Ovary (tissue), 9 donors: ENCODE results near the gene CYB5R3. TPM values are rescaled to one million over a fixed set of nuclear protein-coding genes. Genes with fewer than 3 reads are reported as not detected.
A peak's percentile ranks its signal among the peaks of the same experiment; 100 is the strongest.

Source experiments
- DNase-seq, 5 donors: peaks; one replicate each; pipeline ENCODE4 v3.0.0-alpha.2; 2019 to 2020
- H3K27ac ChIP-seq, 2 donors: fragments of 200-600 bp; one replicate each; pipeline versions ENCODE4 v1.5.1 to v1.8.0; 2019 to 2022
- H3K27me3 ChIP-seq: fragments of 200-600 bp; one replicate; pipeline ENCODE4 v1.8.0; 2022
- H3K36me3 ChIP-seq: fragments of 200-600 bp; sonication (generic); one replicate; pipeline ENCODE4 v1.5.1; 2019
- H3K4me1 ChIP-seq: one replicate; pipeline ENCODE4 v1.8.1; 2013; ENCODE audit warnings: mild to moderate bottlenecking, moderate library complexity; ENCODE audit not compliant: insufficient read depth
- H3K4me3 ChIP-seq: fragments of 200-600 bp; sonication (generic); one replicate; pipeline ENCODE4 v1.5.1; 2017
- H3K9me3 ChIP-seq, 2 donors: fragments of 200-600 bp in 1 of 2; sonication (generic) in 1 of 2; one replicate each; pipeline versions ENCODE4 v1.5.1 to v1.8.1; 2013 to 2019; ENCODE audit warnings: mild to moderate bottlenecking in 1 of 2, moderate library complexity in 1 of 2
- EP300 ChIP-seq: sonication (generic); formaldehyde crosslinking; IDR thresholded peaks from one replicate; pipeline ENCODE4 v1.6.1; 2017; ENCODE audit warnings: antibody characterized with exemption
- POLR2A ChIP-seq: fragments of 450-650 bp; IDR thresholded peaks from one replicate; pipeline ENCODE4 v1.6.1; 2017; ENCODE audit warnings: antibody characterized with exemption, mild to moderate bottlenecking, moderate library complexity
- whole genome bisulfite sequencing, 3 donors: extraction: QIAGEN DNeasy Blood & Tissue Kit in 1 of 3; methylation state at CpG; one replicate each; pipeline versions ENCODE4 v1.1.5 to v1.1.7; 2013 to 2017; 5-methylcytosine and 5-hydroxymethylcytosine counted together
- intact Hi-C, 4 donors: fragments of 100-400 bp; cut with DNase I; formaldehyde crosslinking; loops; one replicate each; pipeline versions ENCODE4 v1.11.0 to v1.15.1; 2022 to 2023
- polyA plus RNA-seq, 2 donors: library from polyadenylated mRNA; stranded (reverse); fragments of 200-250 nt in 1 of 2; fragments of 350-450 nt in 1 of 2; fragmentation: Illumina TruSeq in 1 of 2; extraction: RNeasy Lipid Tissue Mini Kit (QIAGEN cat#74804) in 1 of 2; gene quantifications; one replicate each; pipeline ENCODE4 v1.2.3, GENCODE V29; 2013 to 2014
- total RNA-seq, 7 donors: library from RNA; depleted of rRNA in 2 of 7; stranded (reverse); fragments of >200 nt in 2 of 7; fragmentation: NEBNext Ultra II Directional in 3 of 7; extraction: Animal tissue kit (Norgen Biotek cat#: 25700) in 3 of 7; gene quantifications; one replicate each; pipeline versions ENCODE4 v1.1.0 to v1.2.4, GENCODE V29; 2016 to 2023
- TF ChIP-seq, protein P1 (sequence below), 3 donors: fragments of 450-650 bp in 2 of 3; fragments of 200-600 bp in 1 of 3; IDR thresholded peaks; one replicate each; pipeline versions ENCODE4 v1.5.1 to v1.8.0; 2016 to 2022; ENCODE audit warnings: antibody characterized with exemption in 3 of 3, mild to moderate bottlenecking in 1 of 3
- donor health status: DM: no; HTN: no; CAD: no; lungs with moderate emphysema.
- donor health status: DM: no; HTN: no; CAD: no.
- donor health status: Bipolar disorder and iron deficiency.
- donor health status: DM: yes; HTN: yes; CAD: no.
- donor health status: DM: no; HTN: no; CAD: no.
- donor health status: DM: yes; HTN: yes; CAD: no.

The CYB5R3 gene
- total and polyA plus RNA-seq, 9 donors, result 56.9 to 279 (median 228) TPM

DNA sequence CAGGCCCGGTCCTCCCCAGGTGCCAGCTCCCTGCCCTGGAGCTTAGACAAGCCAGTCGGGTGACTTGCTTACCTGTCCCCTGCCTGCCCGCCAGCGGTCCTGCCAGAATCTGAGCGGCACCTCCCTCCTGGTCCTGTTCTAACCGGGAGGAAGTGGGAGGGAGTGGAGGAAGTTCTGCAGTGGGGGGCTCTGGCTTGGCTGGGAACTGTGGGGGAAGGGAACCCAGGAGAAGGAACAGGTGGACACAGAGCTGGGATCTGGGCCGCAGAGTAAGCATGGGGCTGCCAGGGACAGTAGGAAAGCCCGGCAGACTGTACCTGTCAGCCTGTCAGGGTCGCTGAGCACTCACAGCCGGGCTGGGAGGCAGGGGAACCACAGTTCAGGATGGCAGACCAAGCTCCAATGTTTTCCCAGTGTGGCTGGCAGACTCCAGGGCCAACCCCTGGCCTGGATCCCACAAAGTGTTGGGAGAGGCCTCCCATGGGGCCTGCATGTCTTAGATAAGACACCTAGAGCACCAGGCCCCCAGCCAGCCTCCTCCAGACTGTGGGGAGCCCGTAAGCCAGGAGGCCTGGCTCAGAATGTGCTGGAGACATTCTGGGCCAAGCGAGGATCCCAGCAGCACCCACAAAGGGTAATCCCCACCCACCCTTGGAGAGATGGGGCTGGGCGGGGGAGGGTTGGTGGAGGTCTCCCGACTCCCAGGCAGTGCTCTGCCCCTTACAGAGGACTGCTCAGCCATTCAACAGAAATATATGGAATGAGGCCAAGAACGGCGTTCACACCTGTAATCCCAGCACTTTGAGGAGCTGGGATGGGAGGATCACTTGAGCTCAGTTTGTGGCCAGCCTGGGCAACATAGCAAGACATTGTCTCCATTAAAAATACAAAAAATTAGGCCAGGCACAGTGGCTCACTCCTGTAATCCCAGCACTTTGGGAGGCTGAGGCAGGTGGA lies 2.3 kb downstream of the CYB5R3 start:
- Histone ChIP-seq H3K27ac (peak overlapping the region; percentile 88 to 93), H3K4me1 (peaks cover 46% of the 10 kb centered on the region), H3K36me3 (no peaks in the 10 kb centered on the region), H3K4me3 (peak overlapping the region; percentile 26), H3K27me3 (no peaks in the 10 kb centered on the region), H3K9me3 (no peaks in the 10 kb centered on the region)
- intact Hi-C loops, result no loop called here
- whole genome bisulfite sequencing, 3 donors, result 24 to 34% (median 27%) methylated on average over 16 of the region's 16 CpGs
- DNase-seq, result peak; percentile 48 to 76 (median 65)
- TF ChIP-seq, protein P1, sequence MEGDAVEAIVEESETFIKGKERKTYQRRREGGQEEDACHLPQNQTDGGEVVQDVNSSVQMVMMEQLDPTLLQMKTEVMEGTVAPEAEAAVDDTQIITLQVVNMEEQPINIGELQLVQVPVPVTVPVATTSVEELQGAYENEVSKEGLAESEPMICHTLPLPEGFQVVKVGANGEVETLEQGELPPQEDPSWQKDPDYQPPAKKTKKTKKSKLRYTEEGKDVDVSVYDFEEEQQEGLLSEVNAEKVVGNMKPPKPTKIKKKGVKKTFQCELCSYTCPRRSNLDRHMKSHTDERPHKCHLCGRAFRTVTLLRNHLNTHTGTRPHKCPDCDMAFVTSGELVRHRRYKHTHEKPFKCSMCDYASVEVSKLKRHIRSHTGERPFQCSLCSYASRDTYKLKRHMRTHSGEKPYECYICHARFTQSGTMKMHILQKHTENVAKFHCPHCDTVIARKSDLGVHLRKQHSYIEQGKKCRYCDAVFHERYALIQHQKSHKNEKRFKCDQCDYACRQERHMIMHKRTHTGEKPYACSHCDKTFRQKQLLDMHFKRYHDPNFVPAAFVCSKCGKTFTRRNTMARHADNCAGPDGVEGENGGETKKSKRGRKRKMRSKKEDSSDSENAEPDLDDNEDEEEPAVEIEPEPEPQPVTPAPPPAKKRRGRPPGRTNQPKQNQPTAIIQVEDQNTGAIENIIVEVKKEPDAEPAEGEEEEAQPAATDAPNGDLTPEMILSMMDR (IDR thresholded peaks at IDR 0.05), result no peak
- TF ChIP-seq EP300 (no peak), POLR2A (no peak)

DNA sequence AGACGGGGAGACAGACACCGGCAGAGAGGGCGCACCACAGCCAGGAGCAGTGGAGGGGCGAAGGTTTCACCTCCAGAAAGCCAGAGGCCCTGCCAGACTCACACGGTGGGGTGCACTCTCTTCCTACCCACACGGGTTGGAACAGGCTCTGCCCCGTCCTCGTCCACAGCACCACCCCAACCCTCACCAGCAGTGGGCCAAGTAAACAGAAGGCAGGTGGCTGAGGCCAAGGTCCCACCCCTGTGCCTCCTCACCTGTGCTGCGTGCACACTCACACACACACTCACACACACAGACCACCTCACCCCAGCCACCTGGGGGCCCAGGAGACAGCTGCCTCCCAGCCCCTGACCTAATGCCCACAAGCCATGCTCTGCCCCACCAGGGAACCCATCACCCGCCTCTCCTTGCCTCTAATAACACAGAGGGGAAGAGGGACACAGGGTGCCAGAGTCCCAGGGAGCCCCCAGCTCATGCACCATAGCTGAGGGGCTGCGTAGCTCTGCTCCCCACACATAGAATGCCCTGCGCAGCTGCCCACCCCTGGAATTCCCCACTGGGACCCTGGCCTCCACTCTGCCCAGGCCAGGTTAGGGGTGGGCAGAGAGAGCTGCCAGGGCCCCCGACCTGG lies 3.1 kb downstream of the CYB5R3 start:
- TF ChIP-seq, protein P1 (IDR thresholded peaks at IDR 0.05), result no peak
- no peak for TF ChIP-seq EP300
- TF ChIP-seq POLR2A, result no peak
- Histone ChIP-seq H3K27ac (peak overlapping the region; percentile 88 to 93), H3K4me1 (peaks cover 50% of the 10 kb centered on the region), H3K27me3 (no peaks in the 10 kb centered on the region), H3K9me3 (no peaks in the 10 kb centered on the region), H3K4me3 (peak overlapping the region; percentile 26), H3K36me3 (no peaks in the 10 kb centered on the region)
- intact Hi-C loops, result no loop called here
- 52 to 64% (median 56%) methylated on average over 13 of the region's 13 CpGs for WGBS, 3 donors
- DNase-seq, result peak in 2 of 5 donors; percentile 50 to 59

DNA sequence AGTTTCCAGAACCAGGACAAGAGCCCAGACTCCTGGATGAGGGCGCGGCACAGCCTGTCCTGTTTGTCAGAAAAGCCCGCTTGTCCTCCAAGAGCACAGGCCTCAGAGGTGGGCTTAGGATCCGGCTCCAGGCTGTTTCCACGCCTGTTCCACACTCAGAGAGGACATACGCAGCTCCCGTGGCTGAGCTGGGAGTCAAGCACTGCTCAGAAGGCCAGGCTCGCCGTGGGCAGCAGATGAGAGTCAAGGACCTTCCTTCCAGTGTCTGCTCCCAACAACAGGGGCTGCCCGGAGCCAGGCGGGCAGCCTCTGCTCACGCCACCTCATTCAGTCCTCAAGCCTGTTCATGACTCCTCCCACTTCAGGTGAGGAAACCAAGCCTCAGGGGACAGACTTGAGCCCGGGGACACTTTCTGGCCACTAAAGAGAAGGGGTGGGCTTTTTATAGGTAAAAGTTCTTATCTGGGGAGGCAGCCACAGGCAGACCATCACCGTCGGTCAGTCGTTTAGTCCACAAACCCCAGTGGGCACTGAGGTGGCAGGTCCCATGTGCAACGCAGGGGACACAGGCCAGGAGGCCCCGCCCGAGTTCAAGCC lies 3.8 kb downstream of the CYB5R3 start:
- peak in 3 of 5 donors; percentile 43 to 66 (median 56) for DNase-seq
- intact Hi-C loops, result no loop called here
- Histone ChIP-seq H3K27me3 (no peaks in the 10 kb centered on the region), H3K27ac (peak overlapping the region; percentile 88 to 93), H3K36me3 (no peaks in the 10 kb centered on the region), H3K4me1 (peaks cover 50% of the 10 kb centered on the region), H3K4me3 (peak overlapping the region; percentile 26), H3K9me3 (no peaks in the 10 kb centered on the region)
- TF ChIP-seq POLR2A (no peak), EP300 (no peak)
- TF ChIP-seq, protein P1 (IDR thresholded peaks at IDR 0.05), result no peak
- WGBS, 3 donors, result 36 to 43% (median 39%) methylated on average over 16 to 19 of the region's 19 CpGs
